ENCODE data around the gene AP1B1.

GRCh38 chr22:29310863-29311339 lies 77.5 kb downstream of the AP1B1 start:
- TF ChIP-seq CTCF (IDR thresholded peaks at IDR 0.05) (no peak), POLR2AphosphoS5 (IDR thresholded peaks at IDR 0.05) (peak; percentile 66 to 76 (median 75)), POLR2A (IDR thresholded peaks at IDR 0.05) (no peak)

Measured in breast epithelium (tissue), 3 donors.